Common myeloid progenitor, CD34-positive (primary cell): Measurements from ENCODE around the gene SLX1B.
"Not testable (repeated sequence)": the region's sequence is repeated elsewhere in the genome, so short reads cannot be mapped to it uniquely, and the experiment has no call there.

Experiments
- CTCF ChIA-PET: fragments of 350-600 bp; sonication (Branson Sonifier 250); formaldehyde crosslinking; loops from one replicate; lab custom pipeline; 2021; ENCODE audit warnings: antibody characterized with exemption; lab: Charles Lee
- POLR2A ChIA-PET: fragments of 350-600 bp; sonication (Branson Sonifier 250); formaldehyde crosslinking; loops from one replicate; lab custom pipeline; 2021; ENCODE audit warnings: antibody characterized with exemption; lab: Charles Lee
- DNase-seq, 3 donors: peaks; one replicate each; pipeline versions ENCODE4 v3.0.0 to v3.0.0-alpha.2; 2013
- H3K27ac ChIP-seq, 2 experiments: 1 replicate in 1 of 2; 2 replicates in 1 of 2; pipeline ENCODE4 v1.7.0; 2013; ENCODE audit warnings: inconsistent platforms in 2 of 2, low read length in 2 of 2, mild to moderate bottlenecking in 2 of 2, low read depth in 1 of 2, moderate library complexity in 1 of 2; ENCODE audit not compliant: severe bottlenecking in 2 of 2, insufficient read depth in 1 of 2, poor library complexity in 1 of 2
- H3K27me3 ChIP-seq, 5 experiments: replicated peaks in 2 of 5; 1 replicate in 3 of 5; 2 replicates in 2 of 5; pipeline versions ENCODE4 v1.6.1 to v1.7.0; 2013; ENCODE audit warnings: low read length in 4 of 5, mild to moderate bottlenecking in 2 of 5, moderate library complexity in 2 of 5, inconsistent platforms in 1 of 5; ENCODE audit not compliant: insufficient read depth in 5 of 5, control insufficient read depth in 4 of 5
- H3K36me3 ChIP-seq, 4 experiments: 1 replicate in 2 of 4; 2 replicates in 2 of 4; pipeline versions ENCODE4 v1.6.1 to v1.7.0; 2013; ENCODE audit warnings: low read length in 3 of 4, control low read depth in 1 of 4, mild to moderate bottlenecking in 1 of 4; ENCODE audit not compliant: control insufficient read depth in 4 of 4, insufficient read depth in 4 of 4
- H3K4me1 ChIP-seq, 4 experiments: 1 replicate in 3 of 4; 2 replicates in 1 of 4; pipeline versions ENCODE4 v1.6.1 to v1.7.1; 2013; ENCODE audit warnings: low read length in 3 of 4, mild to moderate bottlenecking in 3 of 4, control low read depth in 1 of 4, inconsistent platforms in 1 of 4, moderate library complexity in 1 of 4; ENCODE audit not compliant: control insufficient read depth in 4 of 4, insufficient read depth in 4 of 4; ENCODE audit errors: control extremely low read depth in 1 of 4
- H3K4me3 ChIP-seq, 7 experiments: 1 replicate in 4 of 7; 2 replicates in 3 of 7; pipeline versions ENCODE4 v1.5.1 to v1.7.0; 2013; ENCODE audit warnings: mild to moderate bottlenecking in 7 of 7, low read length in 6 of 7, moderate library complexity in 6 of 7, inconsistent platforms in 2 of 7, low read depth in 2 of 7, control low read depth in 1 of 7; ENCODE audit not compliant: insufficient read depth in 4 of 7, control insufficient read depth in 1 of 7; ENCODE audit errors: extremely low read depth in 1 of 7
- H3K9me3 ChIP-seq, 5 experiments: 1 replicate in 4 of 5; 2 replicates in 1 of 5; pipeline versions ENCODE4 v1.6.1 to v1.7.1; 2013; ENCODE audit warnings: low read length in 4 of 5, mild to moderate bottlenecking in 2 of 5, inconsistent platforms in 1 of 5, low read depth in 1 of 5, moderate library complexity in 1 of 5; ENCODE audit not compliant: control insufficient read depth in 4 of 5, insufficient read depth in 2 of 5; ENCODE audit errors: control extremely low read depth in 1 of 5
- WGBS: methylation state at CpG from one replicate; pipeline ENCODE4 v1.1.5; 2013; ENCODE audit not compliant: insufficient coverage; 5-methylcytosine and 5-hydroxymethylcytosine counted together

The SLX1B gene

DNA sequence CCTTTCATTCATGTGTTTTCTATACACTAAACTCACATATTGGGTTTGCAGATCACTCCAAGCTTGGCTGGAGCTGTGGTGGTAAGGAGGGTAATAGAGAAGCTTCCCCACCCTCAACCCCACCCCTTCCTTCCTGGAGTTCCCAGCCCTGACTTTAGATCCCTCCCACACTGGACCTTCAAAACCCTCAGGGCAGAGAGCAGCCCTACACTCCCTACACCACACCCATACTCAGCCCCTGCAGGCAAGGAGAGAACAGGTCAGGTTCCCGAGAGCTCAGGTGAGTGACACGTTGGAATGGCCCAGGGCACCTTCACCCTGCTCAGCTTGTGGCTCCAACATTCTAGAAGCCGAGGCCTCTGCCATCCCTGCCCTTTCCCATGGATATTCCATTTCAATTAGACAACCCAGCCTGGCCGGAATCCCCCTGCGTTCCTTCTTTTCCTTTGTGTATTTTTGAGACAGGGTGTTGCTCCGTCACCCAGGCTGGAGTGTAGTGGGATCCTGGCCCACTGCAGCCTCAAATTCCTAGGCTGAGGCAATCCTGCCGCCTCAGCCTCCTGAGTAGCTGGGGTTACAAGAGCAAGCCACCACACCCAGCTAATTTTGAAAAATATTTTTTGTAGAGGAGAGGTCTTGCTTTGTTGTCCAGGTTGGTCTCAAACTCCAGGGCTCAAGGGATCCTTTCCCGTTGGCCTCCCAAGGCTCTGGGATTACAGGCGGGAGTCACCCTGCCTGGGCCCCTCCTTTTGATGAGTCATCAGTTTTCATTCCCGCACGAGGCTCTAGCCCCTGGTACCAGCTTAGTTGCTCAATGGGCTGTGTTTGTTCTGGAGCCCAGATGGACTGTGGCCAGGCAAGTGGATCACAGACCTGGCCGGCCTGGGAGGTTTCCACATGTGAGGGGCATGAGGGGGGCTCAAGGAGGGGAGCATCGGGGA is 5.6 kb downstream of the SLX1B start, which contains the start of gene SULT1A4:
Gene SULT1A4, plus strand, starts transcription at position 208 of the 941 bp plus-strand sequence. CDS start 1,473 bp downstream, outside the sequence.
- CTCF ChIA-PET, H3K27ac ChIP-seq, H3K4me3 ChIP-seq, H3K36me3 ChIP-seq, H3K9me3 ChIP-seq, H3K27me3 ChIP-seq, H3K4me1 ChIP-seq, POLR2A ChIA-PET, DNase-seq: not testable (repeated sequence)
- no CpG with 5 or more reads among the region's 13 CpGs for WGBS

GRCh38 chr16:29460647-29461030 is 6.3 kb downstream of the SLX1B start:
- no CpG with 5 or more reads among the region's 9 CpGs for WGBS
- H3K9me3 ChIP-seq, POLR2A ChIA-PET, H3K27me3 ChIP-seq, H3K4me1 ChIP-seq, H3K27ac ChIP-seq, DNase-seq, H3K4me3 ChIP-seq, CTCF ChIA-PET, H3K36me3 ChIP-seq: not testable (repeated sequence)

- H3K27me3 ChIP-seq, CTCF ChIA-PET, H3K9me3 ChIP-seq, DNase-seq, H3K27ac ChIP-seq, H3K36me3 ChIP-seq, H3K4me1 ChIP-seq, H3K4me3 ChIP-seq, POLR2A ChIA-PET: not testable (repeated sequence)
- no CpG with 5 or more reads among the region's 57 CpGs for WGBS
Observed at GRCh38 chr16:29465985-29466824, 11.9 kb downstream of the SLX1B start.

- H3K9me3 ChIP-seq, H3K4me3 ChIP-seq, H3K27ac ChIP-seq, POLR2A ChIA-PET, DNase-seq, CTCF ChIA-PET, H3K4me1 ChIP-seq, H3K36me3 ChIP-seq, H3K27me3 ChIP-seq: not testable (repeated sequence)
- WGBS = no CpG with 5 or more reads among the region's 33 CpGs
Observed at GRCh38 chr16:29466904-29467303, 12.6 kb downstream of the SLX1B start.

- H3K36me3 ChIP-seq, DNase-seq, H3K27me3 ChIP-seq, H3K27ac ChIP-seq, H3K4me1 ChIP-seq, H3K4me3 ChIP-seq, H3K9me3 ChIP-seq, CTCF ChIA-PET, POLR2A ChIA-PET: not testable (repeated sequence)
- WGBS = no CpG with 5 or more reads among the region's 10 CpGs
Observed at GRCh38 chr16:29467654-29468366, 13.5 kb downstream of the SLX1B start.

DNA sequence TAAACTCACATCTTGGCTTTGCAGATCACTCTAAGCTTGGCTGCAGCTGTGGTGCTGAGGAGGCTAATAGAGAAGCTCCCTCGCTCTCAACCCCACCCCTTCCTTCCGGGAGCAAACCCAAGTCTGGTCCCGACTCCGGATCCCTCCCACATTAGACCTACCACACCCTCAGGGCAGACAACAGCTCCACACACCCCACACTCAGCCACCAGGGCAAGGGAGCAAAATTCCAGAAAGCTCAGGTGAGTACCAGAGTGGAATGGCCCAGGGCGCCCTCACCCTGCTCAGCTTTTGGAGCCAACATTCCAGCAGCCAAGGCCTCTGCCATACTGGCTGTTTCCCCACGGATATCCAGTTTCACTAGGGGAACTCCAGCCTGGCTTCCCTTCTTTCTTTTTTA is 15.3 kb downstream of the SLX1B start:
- H3K27ac ChIP-seq, H3K9me3 ChIP-seq, H3K4me3 ChIP-seq, H3K27me3 ChIP-seq, H3K4me1 ChIP-seq, CTCF ChIA-PET, POLR2A ChIA-PET, H3K36me3 ChIP-seq, DNase-seq: not testable (repeated sequence)
- 28% methylated on average over 2 of the region's 6 CpGs for WGBS
